GM06990 (cell line): ENCODE results near the gene RALGPS2.

Source experiments
- DNase-seq: peaks from one replicate; pipeline ENCODE4 v3.0.0-alpha.2; 2011; ENCODE audit not compliant: insufficient read length; ENCODE audit errors: extremely low read depth
- H3K27me3 ChIP-seq: replicated peaks from 2 replicates; pipeline ENCODE4 v1.6.0; 2011; ENCODE audit warnings: low read length; ENCODE audit not compliant: control insufficient read depth, insufficient read depth
- H3K36me3 ChIP-seq: 2 replicates; pipeline ENCODE4 v1.5.1; 2011; ENCODE audit warnings: low read length; ENCODE audit not compliant: control insufficient read depth, insufficient read depth
- H3K4me3 ChIP-seq: replicated peaks from 2 replicates; pipeline ENCODE4 v1.5.1; 2011; ENCODE audit warnings: low read depth, mild to moderate bottlenecking, control low read depth, low read length
- CTCF ChIP-seq: IDR thresholded peaks from 2 replicates; pipeline ENCODE4 v1.5.1; 2011; ENCODE audit warnings: low read length, control low read depth, mild to moderate bottlenecking, inconsistent platforms; ENCODE audit not compliant: insufficient read depth, poor library complexity, severe bottlenecking

The RALGPS2 gene

GRCh38 chr1:178877896-178878295, 152.9 kb downstream of the RALGPS2 start:
- H3K36me3 ChIP-seq: no peaks in the 10 kb centered on the region
- TF ChIP-seq CTCF: no peak
- DNase-seq: no peak
- H3K4me3 ChIP-seq: no peak overlapping the region
- H3K27me3 ChIP-seq: no peaks in the 10 kb centered on the region

GRCh38 chr1:178881950-178882349, 156.9 kb downstream of the RALGPS2 start:
- DNase-seq: no peak
- Histone ChIP-seq H3K27me3 (no peaks in the 10 kb centered on the region), H3K4me3 (no peak overlapping the region), H3K36me3 (no peaks in the 10 kb centered on the region)
- no peak for TF ChIP-seq CTCF

GRCh38 chr1:178885869-178886268, 160.8 kb downstream of the RALGPS2 start:
- DNase-seq: no peak
- Histone ChIP-seq H3K27me3 (no peaks in the 10 kb centered on the region), H3K4me3 (no peak overlapping the region), H3K36me3 (no peaks in the 10 kb centered on the region)
- TF ChIP-seq CTCF: no peak

GRCh38 chr1:178886551-178886950, 161.5 kb downstream of the RALGPS2 start:
- no peaks in the 10 kb centered on the region for H3K36me3 ChIP-seq
- TF ChIP-seq CTCF: no peak
- DNase-seq: no peak
- H3K27me3 ChIP-seq: no peaks in the 10 kb centered on the region
- no peak overlapping the region for H3K4me3 ChIP-seq

GRCh38 chr1:178895928-178896327, 170.9 kb downstream of the RALGPS2 start:
- TF ChIP-seq CTCF: no peak
- H3K36me3 ChIP-seq: no peaks in the 10 kb centered on the region
- H3K27me3 ChIP-seq: no peaks in the 10 kb centered on the region
- H3K4me3 ChIP-seq: no peak overlapping the region
- no peak for DNase-seq

- no peak for DNase-seq
- Histone ChIP-seq H3K4me3 (no peak overlapping the region), H3K36me3 (no peaks in the 10 kb centered on the region), H3K27me3 (no peaks in the 10 kb centered on the region)
- TF ChIP-seq CTCF: no peak
Observed at GRCh38 chr1:178898401-178898800, 173.4 kb downstream of the RALGPS2 start.
